Stimulated activated CD8-positive, alpha-beta memory T cell treated with anti-CD3 and anti-CD28 coated beads, Interleukin-12 subunit alpha, Interleukin-12 subunit beta, amount 100 ng/mL, for 4 hours (primary cell): ENCODE results near the gene SCFD1.

Source experiments
- DNase-seq: peaks from one replicate; pipeline ENCODE4 v3.0.0-alpha.2; 2020; ENCODE audit warnings: low read depth

The SCFD1 gene

GRCh38 chr14:30759172-30760125 is 137.3 kb downstream of the SCFD1 start:
- DNase-seq = no peak

- no peak for DNase-seq
Measured at GRCh38 chr14:30763891-30764290, 141.8 kb downstream of the SCFD1 start.

- DNase-seq = no peak
Measured at GRCh38 chr14:30767624-30768023, 145.5 kb downstream of the SCFD1 start.

- DNase-seq = no peak
Measured at GRCh38 chr14:30768791-30769190, 146.7 kb downstream of the SCFD1 start.

GRCh38 chr14:30770376-30770775 is 148.3 kb downstream of the SCFD1 start:
- DNase-seq = no peak

- DNase-seq = no peak
Measured at GRCh38 chr14:30771595-30771994, 149.5 kb downstream of the SCFD1 start.

GRCh38 chr14:30779210-30779609 is 157.1 kb downstream of the SCFD1 start:
- no peak for DNase-seq
